ENCODE results near the gene ZFP42. TPM values are rescaled to one million over a fixed set of nuclear protein-coding genes. Genes with fewer than 3 reads are reported as not detected.

ZFP42 gene
- total RNA-seq (2021; fragmentation: NEBNext Ultra II Directional; extraction: Animal tissue kit (Norgen Biotek cat#: 25700)) (187 and 188 TPM in 2 replicates), polyA plus RNA-seq (2011; rRNA removed) (69.3 and 69.4 TPM in 2 replicates), polyA minus RNA-seq (2011; rRNA and poly(A)+ RNA removed) (105 and 115 TPM in 2 replicates)
- 85.3 TPM for polyA plus RNA-seq (2011; cell fraction: cytosol; rRNA removed)
- 48.7 TPM for polyA plus RNA-seq (2011; cell fraction: nucleus; rRNA removed)
- polyA plus RNA-seq (2012, experiment 1 of 2) = 93.3 to 158 TPM (median 108 TPM) in 4 replicates
- 103 TPM for polyA plus RNA-seq (2012, experiment 2 of 2)
- polyA plus RNA-seq (2013, experiment 1 of 2) = 98.0 TPM
- 95.8 TPM for polyA plus RNA-seq (2013, experiment 2 of 2)
- 101 TPM for polyA minus RNA-seq (2011; cell fraction: cytosol; rRNA and poly(A)+ RNA removed)
- 49.8 TPM for polyA minus RNA-seq (2011; cell fraction: nucleus; rRNA and poly(A)+ RNA removed)
- long read RNA-seq, experiment 1, transcript ZFP42-203 (1 exons, 2,338 nt) = major isoform, 178 of 207 reads
- long read RNA-seq, experiment 1, transcript ZFP42-202 (3 exons, 2,480 nt) = minor isoform, 7 of 207 reads
- long read RNA-seq, experiment 1, partial matches to known transcripts = 7 of 207 reads
- long read RNA-seq, experiment 1, other reads (novel, unspliced or antisense) = 15 of 207 reads
- long read RNA-seq, experiment 2, transcript ZFP42-202 (3 exons, 2,480 nt) = major isoform, 14 of 43 reads
- long read RNA-seq, experiment 2, partial matches to known transcripts = 1 of 43 reads
- long read RNA-seq, experiment 2, other reads (novel, unspliced or antisense) = 26 of 43 reads

DNA sequence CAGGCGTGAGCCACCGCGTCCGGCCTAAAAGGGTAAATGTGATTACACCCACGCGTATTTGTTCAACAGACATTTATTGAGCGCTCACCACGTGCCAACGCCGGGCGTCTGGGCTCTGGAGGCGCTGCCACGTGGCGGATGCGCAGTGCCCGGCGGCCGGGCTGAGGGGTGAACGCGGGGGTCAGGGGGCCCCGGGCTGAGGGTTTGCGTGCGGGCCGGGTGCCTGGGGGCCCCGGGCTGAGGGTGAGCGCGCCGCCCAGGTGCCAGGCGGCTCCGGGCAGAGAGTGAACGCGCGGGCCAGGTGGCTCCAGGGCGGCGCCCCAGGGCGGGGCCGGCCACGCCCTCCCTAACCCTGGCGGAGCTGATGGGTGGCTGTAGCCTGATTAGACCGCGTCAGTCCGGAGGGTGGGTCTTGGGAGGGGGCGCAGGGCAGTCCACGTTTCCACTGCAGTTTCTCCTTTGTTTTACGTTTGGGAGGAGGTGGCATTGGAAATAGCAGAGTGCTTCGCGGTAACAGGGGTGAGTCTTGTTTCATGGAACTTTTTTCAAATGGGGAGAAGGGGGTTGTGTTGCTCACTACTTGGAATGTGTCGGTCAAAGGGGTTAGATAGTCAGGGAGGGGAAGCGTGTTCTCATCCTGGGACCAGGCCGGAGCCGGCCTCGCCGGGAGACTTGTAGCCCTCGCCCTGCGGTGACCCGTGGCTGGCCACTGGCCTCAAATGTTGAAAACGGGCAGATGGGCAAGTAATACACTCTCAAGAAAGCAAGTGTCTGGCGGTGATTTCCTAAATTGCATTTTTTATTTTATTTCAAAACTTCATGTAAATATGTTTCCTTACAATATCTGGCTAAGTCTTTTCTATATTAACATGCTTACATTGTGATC is at the start of gene ZFP42:
TSS of gene ZFP42 (plus strand) at position 450 of the 886 bp plus-strand sequence. CDS start 7,037 bp downstream, outside the sequence.
- peak within 1 kb of the TSS; percentile 82 for H3K27ac ChIP-seq (ENCODE audit: low read depth, low read length)
- H4K5ac ChIP-seq (ENCODE audit: insufficient read length, low read depth, low read length) = peak within 1 kb of the TSS; percentile 98
- H3K4me2 ChIP-seq (ENCODE audit: insufficient read depth in 1 of 2, low read depth in 2 of 2, low read length in 2 of 2) = peak within 1 kb of the TSS; percentile 71 to 94
- H2AK5ac ChIP-seq (ENCODE audit: low read depth, low read length) = peak within 1 kb of the TSS; percentile 98
- peak within 1 kb of the TSS; percentile 95 for H4K91ac ChIP-seq (replicated peaks; ENCODE audit: insufficient read length, low read length)
- no peak within 1 kb of the TSS for H2BK20ac ChIP-seq (ENCODE audit: low read length)
- peaks cover 6 to 19% (median 11%) of the 10 kb centered on the region in 4 experiments for H3K4me1 ChIP-seq (replicated peaks in 1 of 4; ENCODE audit: control insufficient read depth in 3 of 4, insufficient read depth in 4 of 4, low read length in 3 of 4)
- no peak within 1 kb of the TSS for H2BK15ac ChIP-seq (ENCODE audit: low read length)
- peak within 1 kb of the TSS; percentile 78 for H3K14ac ChIP-seq (ENCODE audit: insufficient read length)
- H3K4me3 ChIP-seq (ENCODE audit: extremely low read depth in 1 of 4, insufficient read depth in 2 of 4, low read depth in 3 of 4, low read length in 4 of 4) = peak within 1 kb of the TSS; percentile 72 to 99 (median 88)
- FAIRE-seq (peak; percentile 13), DNase-seq (ENCODE audit: low read depth in 1 of 2, low spot score in 2 of 2) (peak; percentile 85 to 86)
- no peaks in the 10 kb centered on the region for H3K79me1 ChIP-seq (ENCODE audit: low read depth, low read length)
- H3K23ac ChIP-seq (ENCODE audit: insufficient read length) = no peak within 1 kb of the TSS
- H2BK120ac ChIP-seq (replicated peaks; ENCODE audit: low read depth, low read length) = peak within 1 kb of the TSS; percentile 63
- H2BK12ac ChIP-seq (ENCODE audit: low read depth, low read length) = peak within 1 kb of the TSS; percentile 94; the same call in 1 of the 2 replicates
- peaks cover 36 to 50% of the 10 kb centered on the region in 2 experiments for H3K79me2 ChIP-seq (ENCODE audit: control insufficient read depth in 1 of 2, insufficient read depth in 2 of 2, low read length in 2 of 2)
- H3K9me3 ChIP-seq (ENCODE audit: insufficient read depth in 2 of 2, low read depth in 1 of 2, low read length in 1 of 2) = no peaks in the 10 kb centered on the region; a peak in 1 of 4 replicates
- peaks cover 13 to 22% of the 10 kb centered on the region in 2 experiments for H4K20me1 ChIP-seq (replicated peaks in 1 of 2; ENCODE audit: control insufficient read depth in 1 of 2, insufficient read depth in 2 of 2, low read length in 2 of 2)
- peak within 1 kb of the TSS; percentile 87 for H3K56ac ChIP-seq (replicated peaks; ENCODE audit: insufficient read length, low read depth, low read length)
- peak within 1 kb of the TSS; percentile 98 for H2BK5ac ChIP-seq (ENCODE audit: low read depth, low read length)
- H3K23me2 ChIP-seq (ENCODE audit: low read depth, low read length) = peaks cover 11% of the 10 kb centered on the region
- peak within 1 kb of the TSS; percentile 98 for H3K4ac ChIP-seq (replicated peaks; ENCODE audit: insufficient read length, low read depth, low read length)
- peaks cover 19 to 37% (median 22%) of the 10 kb centered on the region in 4 experiments for H3K36me3 ChIP-seq (ENCODE audit: control insufficient read depth in 2 of 4, insufficient read depth in 4 of 4, low read length in 3 of 4)
- H3K27me3 ChIP-seq (replicated peaks in 1 of 4; ENCODE audit: control insufficient read depth in 3 of 4, extremely low read depth in 1 of 4, insufficient read depth in 3 of 4, low read length in 3 of 4) = no peaks in the 10 kb centered on the region
- peak within 1 kb of the TSS; percentile 90 for H3K18ac ChIP-seq (ENCODE audit: extremely low read depth, low read length)
- H3K9ac ChIP-seq (replicated peaks in 1 of 4; ENCODE audit: extremely low read depth in 1 of 4, low read depth in 3 of 4, low read length in 3 of 4) = peak within 1 kb of the TSS; percentile 92 to 100 (median 96)
- WGBS, 2 experiments (ENCODE audit: extremely low coverage in 1 of 2, insufficient coverage in 1 of 2, insufficient read length in 1 of 2, insufficient replicate concordance in 2 of 2, low coverage in 1 of 2, low lambda C conversion rate in 2 of 2, missing lambda C conversion rate in 1 of 2) = 10% methylated on average over 43 of the region's 58 CpGs; no CpG with 5 or more reads in 1 of the 2 experiments
- no peak within 1 kb of the TSS for H2AFZ ChIP-seq (ENCODE audit: low read length)
- POLR2A ChIA-PET (ENCODE audit: partially characterized antibody) = interaction anchor here (1.0 to 18.1 kb wide), 8 partner anchors 9 to 224 kb away, joined by 3 to 228 read pairs (median 4); partner anchors contain the start of gene TRIML2
- CTCF ChIA-PET (ENCODE audit: partially characterized antibody) = interaction anchor here (0.7 to 1.1 kb wide), 3 partner anchors 19 to 205 kb away, joined by 3 to 4 read pairs (median 4); no protein-coding TSS in a partner anchor
- H4K8ac ChIP-seq (ENCODE audit: extremely low read depth, insufficient read depth, low read length) = peak within 1 kb of the TSS; percentile 97; the same call in 1 of the 2 replicates
- TF ChIP-seq RBBP5 (IDR thresholded peaks at IDR 0.05; ENCODE audit: borderline replicate concordance, low read depth, low read length) (no peak), ASH2L (IDR thresholded peaks at IDR 0.05; ENCODE audit: low read length) (peak; percentile 56), CREB1 (IDR thresholded peaks at IDR 0.05) (peak; percentile 68), TAF7 (optimal IDR thresholded peaks at IDR 0.05; ENCODE audit: borderline replicate concordance, low read depth, low read length) (peak; percentile 94), KDM5A (IDR thresholded peaks at IDR 0.05; ENCODE audit: low read length) (no peak), POLR2A (IDR thresholded peaks at IDR 0.05; ENCODE audit: control extremely low read depth in 1 of 2, low read depth in 2 of 2, low read length in 2 of 2) (peak; percentile 72 to 94), SP2 (IDR thresholded peaks at IDR 0.05; ENCODE audit: low read length) (no peak), POLR2AphosphoS5 (IDR thresholded peaks at IDR 0.05; ENCODE audit: low read depth, low read length) (peak; percentile 97)
